Ovary (tissue), 3 donors: ENCODE results near the gene ASXL2.

Experiments
- CTCF ChIP-seq, 3 donors: fragments of 450-650 bp in 2 of 3; fragments of 200-600 bp in 1 of 3; IDR thresholded peaks; one replicate each; pipeline versions ENCODE4 v1.5.1 to v1.8.0; 2016 to 2022; ENCODE audit warnings: antibody characterized with exemption in 3 of 3, mild to moderate bottlenecking in 1 of 3
- EP300 ChIP-seq: sonication (generic); formaldehyde crosslinking; IDR thresholded peaks from one replicate; pipeline ENCODE4 v1.6.1; 2017; ENCODE audit warnings: antibody characterized with exemption
- POLR2A ChIP-seq: fragments of 450-650 bp; IDR thresholded peaks from one replicate; pipeline ENCODE4 v1.6.1; 2017; ENCODE audit warnings: antibody characterized with exemption, mild to moderate bottlenecking, moderate library complexity
- donor health status: DM: no; HTN: no; CAD: no.

DNA sequence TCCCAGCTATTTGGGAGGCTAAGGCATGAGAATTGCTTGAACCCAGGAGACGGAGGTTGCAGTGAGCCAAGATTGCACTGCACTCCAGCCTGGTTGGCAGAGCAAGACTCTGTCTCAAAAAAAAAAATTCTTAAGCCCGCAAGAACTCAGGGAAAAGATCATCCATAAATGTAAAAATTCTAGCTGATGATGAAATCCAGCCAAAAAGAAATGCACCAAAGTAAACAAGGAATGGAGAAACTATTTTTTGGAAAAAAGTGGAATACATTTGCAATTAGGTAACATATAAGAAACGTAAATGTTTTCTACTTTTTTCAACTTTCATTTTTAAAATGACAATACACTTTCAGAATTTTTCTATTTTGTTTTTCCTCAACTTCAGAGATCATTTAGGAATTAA, 61.3 kb downstream of the ASXL2 start:
- TF ChIP-seq CTCF (IDR thresholded peaks at IDR 0.05) = no peak
- no peak for TF ChIP-seq POLR2A
- TF ChIP-seq EP300 = no peak
